ENCODE measurements around the gene MARCHF11. TPM values are rescaled to one million over a fixed set of nuclear protein-coding genes. Genes with fewer than 3 reads are reported as not detected.

MARCHF11 gene
- total RNA-seq, 1 donor from 2014 or later, result not detected

DNA sequence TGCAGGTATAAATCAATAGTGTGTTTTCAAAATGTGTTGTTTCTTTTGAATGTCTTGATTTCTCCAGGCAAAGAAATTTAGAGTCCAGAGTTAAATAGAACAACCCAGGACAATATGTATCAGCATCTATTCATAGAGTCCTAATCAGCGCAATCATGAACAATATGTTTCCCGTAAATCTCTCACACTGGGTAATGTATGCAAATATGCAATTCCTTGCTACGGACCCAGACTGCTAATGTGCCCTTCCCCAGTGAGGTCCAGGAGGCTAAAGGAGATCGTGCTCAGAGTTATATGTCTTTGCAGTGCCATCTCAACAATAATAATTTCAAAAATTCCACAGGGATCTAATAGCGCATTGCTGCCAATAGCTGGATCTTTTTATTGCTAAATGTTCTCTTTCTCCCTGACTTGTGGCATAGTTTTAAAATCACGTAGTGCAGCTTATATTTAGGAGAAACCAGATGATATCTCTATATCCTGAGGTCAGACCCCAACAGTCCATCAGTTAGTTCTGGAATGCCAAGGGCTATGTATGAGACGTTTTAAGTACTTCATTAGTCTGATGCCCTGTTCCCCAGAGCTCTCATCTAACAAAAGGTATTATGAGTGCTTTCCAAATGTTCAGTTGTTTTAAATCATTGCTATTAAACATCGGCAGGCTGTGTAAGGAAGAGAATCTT lies 145.1 kb downstream of the MARCHF11 start:
- no peaks in the 10 kb centered on the region for H3K36me3 ChIP-seq (ENCODE audit: control insufficient read depth, insufficient read depth, low read length)
- TF ChIP-seq, protein P1, sequence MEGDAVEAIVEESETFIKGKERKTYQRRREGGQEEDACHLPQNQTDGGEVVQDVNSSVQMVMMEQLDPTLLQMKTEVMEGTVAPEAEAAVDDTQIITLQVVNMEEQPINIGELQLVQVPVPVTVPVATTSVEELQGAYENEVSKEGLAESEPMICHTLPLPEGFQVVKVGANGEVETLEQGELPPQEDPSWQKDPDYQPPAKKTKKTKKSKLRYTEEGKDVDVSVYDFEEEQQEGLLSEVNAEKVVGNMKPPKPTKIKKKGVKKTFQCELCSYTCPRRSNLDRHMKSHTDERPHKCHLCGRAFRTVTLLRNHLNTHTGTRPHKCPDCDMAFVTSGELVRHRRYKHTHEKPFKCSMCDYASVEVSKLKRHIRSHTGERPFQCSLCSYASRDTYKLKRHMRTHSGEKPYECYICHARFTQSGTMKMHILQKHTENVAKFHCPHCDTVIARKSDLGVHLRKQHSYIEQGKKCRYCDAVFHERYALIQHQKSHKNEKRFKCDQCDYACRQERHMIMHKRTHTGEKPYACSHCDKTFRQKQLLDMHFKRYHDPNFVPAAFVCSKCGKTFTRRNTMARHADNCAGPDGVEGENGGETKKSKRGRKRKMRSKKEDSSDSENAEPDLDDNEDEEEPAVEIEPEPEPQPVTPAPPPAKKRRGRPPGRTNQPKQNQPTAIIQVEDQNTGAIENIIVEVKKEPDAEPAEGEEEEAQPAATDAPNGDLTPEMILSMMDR (IDR thresholded peaks at IDR 0.05; ENCODE audit: insufficient read depth, low read length, poor library complexity, severe bottlenecking), result no peak
- H3K27me3 ChIP-seq (ENCODE audit: control insufficient read depth, insufficient read depth, low read length), result no peaks in the 10 kb centered on the region
- H3K4me3 ChIP-seq (ENCODE audit: low read depth, low read length), result no peak overlapping the region
- DNase-seq (ENCODE audit: low read depth), result no peak

DNA sequence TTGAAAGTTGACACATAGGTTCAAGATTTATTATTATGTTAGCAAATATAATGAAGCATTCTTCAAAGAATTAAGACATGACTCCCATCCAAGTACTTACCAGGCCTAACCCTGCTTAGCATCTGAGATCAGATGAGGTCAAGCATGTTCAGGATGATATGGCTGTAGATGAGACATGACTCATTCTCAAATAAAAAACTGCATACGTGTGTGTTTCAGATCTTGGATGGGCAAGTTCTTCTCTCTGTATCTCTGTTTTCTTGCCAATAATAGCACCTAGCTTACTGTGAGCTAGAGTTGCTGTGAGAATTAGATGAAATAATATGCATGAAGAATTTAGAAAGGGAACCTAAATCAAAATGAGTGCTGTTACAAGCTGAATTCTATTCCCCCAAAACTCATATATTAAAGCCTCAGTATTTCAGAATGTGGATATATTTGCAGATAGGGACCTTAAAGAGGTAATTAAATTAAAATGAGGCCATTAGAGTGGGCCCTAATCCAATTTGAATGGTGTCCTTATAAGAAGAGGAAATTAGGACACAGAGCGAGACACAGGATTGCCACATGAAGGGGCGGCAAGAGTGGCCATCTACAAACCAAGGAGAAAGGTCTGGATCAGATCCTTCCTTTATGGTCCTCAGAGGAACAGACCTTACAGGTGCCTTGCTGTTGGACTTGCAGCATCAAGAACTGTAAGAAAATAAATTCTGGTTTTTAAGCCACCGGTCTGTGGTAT lies 146.2 kb downstream of the MARCHF11 start:
- Histone ChIP-seq H3K27me3 (ENCODE audit: control insufficient read depth, insufficient read depth, low read length) (no peaks in the 10 kb centered on the region), H3K36me3 (ENCODE audit: control insufficient read depth, insufficient read depth, low read length) (no peaks in the 10 kb centered on the region), H3K4me3 (ENCODE audit: low read depth, low read length) (no peak overlapping the region)
- DNase-seq (ENCODE audit: low read depth), result no peak
- TF ChIP-seq, protein P1 (IDR thresholded peaks at IDR 0.05; ENCODE audit: insufficient read depth, low read length, poor library complexity, severe bottlenecking), result no peak

DNA sequence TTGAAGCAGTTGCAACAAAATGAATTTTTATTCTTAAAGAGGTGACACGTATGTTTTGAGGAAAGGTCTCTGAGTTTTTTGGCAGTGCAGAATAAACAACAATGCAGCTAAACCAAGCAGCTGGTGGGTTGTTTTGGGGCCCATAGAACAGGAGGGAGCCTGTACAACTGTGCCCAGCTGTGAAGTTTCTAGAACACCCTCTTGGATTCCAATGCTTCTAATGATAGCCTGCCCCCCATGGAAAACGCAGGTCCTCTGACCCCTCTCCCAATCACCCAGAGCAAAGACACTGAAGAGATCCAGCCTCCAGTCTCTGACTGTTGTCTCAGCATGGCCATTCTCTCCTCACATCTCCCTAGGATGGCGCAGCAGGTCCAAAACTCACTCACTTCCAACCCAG lies 150.9 kb downstream of the MARCHF11 start:
- no peaks in the 10 kb centered on the region for H3K27me3 ChIP-seq (ENCODE audit: control insufficient read depth, insufficient read depth, low read length)
- DNase-seq (ENCODE audit: low read depth), result no peak
- H3K4me3 ChIP-seq (ENCODE audit: low read depth, low read length), result no peak overlapping the region
- TF ChIP-seq, protein P1 (IDR thresholded peaks at IDR 0.05; ENCODE audit: insufficient read depth, low read length, poor library complexity, severe bottlenecking), result no peak
- no peaks in the 10 kb centered on the region for H3K36me3 ChIP-seq (ENCODE audit: control insufficient read depth, insufficient read depth, low read length)

DNA sequence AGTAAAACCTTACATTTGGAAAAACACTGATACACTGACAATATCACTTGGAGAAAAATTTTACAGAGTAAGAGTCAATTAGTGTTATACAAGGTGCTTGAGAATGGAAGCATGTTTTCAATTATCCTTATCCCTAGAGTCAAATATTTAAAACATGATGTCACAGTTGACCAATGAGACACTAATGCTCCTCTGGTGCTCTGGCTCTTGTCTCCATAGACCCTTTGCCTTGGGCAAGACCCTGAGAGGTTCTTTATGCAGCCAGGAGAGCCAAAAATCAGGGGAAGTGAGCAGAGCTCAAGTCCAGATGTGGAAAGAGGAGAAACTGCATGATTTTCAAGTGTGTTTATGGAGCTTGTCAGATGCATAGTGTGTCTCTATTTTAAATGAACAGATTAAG lies 153.9 kb downstream of the MARCHF11 start:
- no peaks in the 10 kb centered on the region for H3K27me3 ChIP-seq (ENCODE audit: control insufficient read depth, insufficient read depth, low read length)

DNA sequence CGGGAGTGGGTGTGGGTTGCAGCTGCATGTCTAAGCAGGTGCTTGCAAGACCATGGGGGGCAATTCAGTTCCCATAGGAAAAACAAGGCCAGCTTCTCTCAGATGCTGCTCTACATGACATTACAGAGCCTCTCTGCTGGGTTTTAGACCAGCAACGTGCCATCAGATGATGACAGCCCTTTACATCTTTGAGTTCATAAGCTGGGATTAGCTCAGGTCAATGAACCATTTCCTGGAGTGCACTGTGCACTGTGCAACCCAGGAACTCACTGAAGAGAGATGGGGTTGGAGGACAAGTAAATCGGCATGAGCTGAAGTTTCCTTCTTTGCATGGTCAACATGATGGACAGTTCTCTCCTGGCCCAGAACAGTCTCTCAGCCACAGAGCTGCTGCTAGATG lies 160.6 kb downstream of the MARCHF11 start:
- Histone ChIP-seq H3K36me3 (ENCODE audit: control insufficient read depth, insufficient read depth, low read length) (no peaks in the 10 kb centered on the region), H3K4me3 (ENCODE audit: low read depth, low read length) (no peak overlapping the region), H3K27me3 (ENCODE audit: control insufficient read depth, insufficient read depth, low read length) (no peaks in the 10 kb centered on the region)
- DNase-seq (ENCODE audit: low read depth), result no peak
- TF ChIP-seq, protein P1 (IDR thresholded peaks at IDR 0.05; ENCODE audit: insufficient read depth, low read length, poor library complexity, severe bottlenecking), result no peak

More for the DNA sequence above, 153.9 kb downstream of the MARCHF11 start:
- H3K4me3 ChIP-seq (ENCODE audit: low read depth, low read length), result no peak overlapping the region
- DNase-seq (ENCODE audit: low read depth), result no peak
- no peaks in the 10 kb centered on the region for H3K36me3 ChIP-seq (ENCODE audit: control insufficient read depth, insufficient read depth, low read length)
- TF ChIP-seq, protein P1 (IDR thresholded peaks at IDR 0.05; ENCODE audit: insufficient read depth, low read length, poor library complexity, severe bottlenecking), result no peak
